ENCODE measurements around the gene ATP11A.

GRCh38 chr13:112917737-112918136, 227.9 kb downstream of the ATP11A start:
- TF ChIP-seq CTCF (IDR thresholded peaks at IDR 0.05) (no peak), POLR2A (IDR thresholded peaks at IDR 0.05) (no peak), POLR2AphosphoS5 (IDR thresholded peaks at IDR 0.05) (no peak)
